ENCODE results near the gene TLK2. TPM values are rescaled to one million over a fixed set of nuclear protein-coding genes. Genes with fewer than 3 reads are reported as not detected.
"Not testable (repeated sequence)": the region's sequence is repeated elsewhere in the genome, so short reads cannot be mapped to it uniquely, and the experiment has no call there.

The TLK2 gene
- total and polyA plus RNA-seq, 8 donors, result 6.2 to 19.3 (median 13.3) TPM

DNA sequence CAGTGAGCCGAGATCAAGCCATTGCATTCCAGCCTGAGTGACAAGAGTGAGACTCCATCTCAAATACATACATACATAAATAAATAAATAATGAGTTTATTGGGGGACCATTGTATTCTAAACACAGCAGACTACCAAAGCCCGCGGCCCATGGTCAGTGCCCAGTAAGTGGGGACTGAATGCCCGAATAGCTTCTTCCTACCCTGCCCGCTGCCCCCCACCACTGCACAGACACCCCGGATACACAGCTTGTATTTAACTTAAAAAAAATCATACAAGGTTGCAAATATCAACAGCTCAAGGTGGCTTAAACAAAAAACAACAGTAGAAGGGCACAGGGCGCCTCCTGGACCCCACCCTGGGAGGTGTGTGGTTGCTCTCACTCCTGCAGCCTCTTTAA lies 22.6 kb upstream of the TLK2 start:
- no peak overlapping the region for H3K27ac ChIP-seq
- no peak overlapping the region for H3K4me3 ChIP-seq
- intact Hi-C loops (cut with DNase I), result no loop called here
- DNase-seq, result no peak
- no peaks in the 10 kb centered on the region for H3K36me3 ChIP-seq
- H3K27me3 ChIP-seq, result no peaks in the 10 kb centered on the region
- no peak for FAIRE-seq
- ATAC-seq, result no peak
- no peaks in the 10 kb centered on the region for H3K9me3 ChIP-seq
- 74 to 90% methylated on average over 7 of the region's 7 CpGs for WGBS, 2 donors
- TF ChIP-seq, protein P1, sequence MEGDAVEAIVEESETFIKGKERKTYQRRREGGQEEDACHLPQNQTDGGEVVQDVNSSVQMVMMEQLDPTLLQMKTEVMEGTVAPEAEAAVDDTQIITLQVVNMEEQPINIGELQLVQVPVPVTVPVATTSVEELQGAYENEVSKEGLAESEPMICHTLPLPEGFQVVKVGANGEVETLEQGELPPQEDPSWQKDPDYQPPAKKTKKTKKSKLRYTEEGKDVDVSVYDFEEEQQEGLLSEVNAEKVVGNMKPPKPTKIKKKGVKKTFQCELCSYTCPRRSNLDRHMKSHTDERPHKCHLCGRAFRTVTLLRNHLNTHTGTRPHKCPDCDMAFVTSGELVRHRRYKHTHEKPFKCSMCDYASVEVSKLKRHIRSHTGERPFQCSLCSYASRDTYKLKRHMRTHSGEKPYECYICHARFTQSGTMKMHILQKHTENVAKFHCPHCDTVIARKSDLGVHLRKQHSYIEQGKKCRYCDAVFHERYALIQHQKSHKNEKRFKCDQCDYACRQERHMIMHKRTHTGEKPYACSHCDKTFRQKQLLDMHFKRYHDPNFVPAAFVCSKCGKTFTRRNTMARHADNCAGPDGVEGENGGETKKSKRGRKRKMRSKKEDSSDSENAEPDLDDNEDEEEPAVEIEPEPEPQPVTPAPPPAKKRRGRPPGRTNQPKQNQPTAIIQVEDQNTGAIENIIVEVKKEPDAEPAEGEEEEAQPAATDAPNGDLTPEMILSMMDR (IDR thresholded peaks at IDR 0.05), result no peak
- H3K4me1 ChIP-seq, result no peaks in the 10 kb centered on the region

DNA sequence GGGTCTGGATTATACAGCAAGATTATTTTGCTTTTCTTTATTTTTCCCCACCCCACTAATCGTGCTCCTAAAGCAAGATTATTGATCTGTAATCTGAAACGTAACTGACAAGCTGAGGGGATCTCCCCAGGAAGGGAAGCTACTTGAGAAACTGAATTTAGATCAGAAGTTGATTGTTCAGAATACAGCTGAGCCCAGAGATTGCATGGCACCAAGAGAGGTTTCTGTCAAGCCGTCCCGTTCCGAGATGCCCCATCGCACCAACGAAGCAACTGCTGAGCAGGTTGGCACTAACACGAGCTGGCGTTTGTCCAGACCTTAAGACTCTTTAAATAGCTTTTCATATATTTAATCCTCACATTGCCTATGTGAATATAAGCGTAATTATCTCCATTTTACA lies 20.1 kb upstream of the TLK2 start:
- H3K27me3 ChIP-seq; H3K9me3 ChIP-seq; H3K4me1 ChIP-seq; H3K27ac ChIP-seq; DNase-seq; FAIRE-seq; ATAC-seq; H3K4me3 ChIP-seq; H3K36me3 ChIP-seq; intact Hi-C loops (cut with DNase I): not testable (repeated sequence)
- 42 to 64% methylated on average over 10 of the region's 10 CpGs for WGBS, 2 donors

DNA sequence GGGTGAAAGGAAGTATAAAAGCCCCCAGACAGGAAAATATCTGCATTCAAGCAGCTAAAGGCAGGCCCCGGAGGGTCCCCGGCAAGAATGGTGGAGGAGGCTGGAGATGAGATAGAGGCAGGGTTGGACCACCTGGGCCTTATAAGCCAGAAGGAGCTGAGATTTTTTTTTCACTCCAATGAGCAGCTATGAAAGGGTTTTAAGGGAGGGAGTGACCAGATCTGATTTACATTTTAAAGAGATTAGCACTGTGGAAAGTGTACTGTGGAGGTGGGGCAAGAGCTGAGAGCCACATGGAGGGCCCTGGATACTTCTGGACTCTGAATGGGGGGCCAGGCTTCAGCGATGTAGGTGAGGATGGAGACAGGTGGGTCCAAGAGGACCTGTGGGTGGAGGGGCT lies 14.2 kb upstream of the TLK2 start:
- intact Hi-C loops (cut with DNase I); FAIRE-seq; H3K9me3 ChIP-seq; ATAC-seq; DNase-seq; H3K36me3 ChIP-seq; H3K4me3 ChIP-seq; H3K4me1 ChIP-seq; H3K27ac ChIP-seq; H3K27me3 ChIP-seq: not testable (repeated sequence)
- WGBS, 2 donors, result 74 to 83% methylated on average over 3 of the region's 3 CpGs

DNA sequence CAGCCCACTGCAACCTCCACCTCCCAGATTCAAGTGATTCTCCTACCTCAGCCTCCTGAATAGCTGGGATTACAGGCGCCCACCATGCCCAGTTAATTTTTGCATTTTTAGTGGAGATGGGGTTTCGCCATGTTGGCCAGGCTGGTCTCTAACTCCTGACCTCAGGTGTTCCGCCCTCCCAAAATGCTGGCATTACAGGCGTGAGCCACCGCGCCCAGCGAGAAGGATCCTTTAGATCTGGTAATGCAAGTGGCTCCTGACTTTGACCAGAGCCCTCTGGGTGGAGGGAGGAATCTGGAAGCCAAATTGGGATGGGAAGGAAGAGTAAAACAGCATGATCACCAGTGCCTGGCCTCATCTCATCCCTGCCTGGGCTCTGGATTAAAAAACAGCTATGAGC lies 13.4 kb upstream of the TLK2 start:
- H3K4me1 ChIP-seq; H3K9me3 ChIP-seq; intact Hi-C loops (cut with DNase I); ATAC-seq; FAIRE-seq; H3K36me3 ChIP-seq; H3K27me3 ChIP-seq; H3K4me3 ChIP-seq; DNase-seq; H3K27ac ChIP-seq: not testable (repeated sequence)
- 91% methylated on average over 7 of the region's 7 CpGs for WGBS, 2 donors

DNA sequence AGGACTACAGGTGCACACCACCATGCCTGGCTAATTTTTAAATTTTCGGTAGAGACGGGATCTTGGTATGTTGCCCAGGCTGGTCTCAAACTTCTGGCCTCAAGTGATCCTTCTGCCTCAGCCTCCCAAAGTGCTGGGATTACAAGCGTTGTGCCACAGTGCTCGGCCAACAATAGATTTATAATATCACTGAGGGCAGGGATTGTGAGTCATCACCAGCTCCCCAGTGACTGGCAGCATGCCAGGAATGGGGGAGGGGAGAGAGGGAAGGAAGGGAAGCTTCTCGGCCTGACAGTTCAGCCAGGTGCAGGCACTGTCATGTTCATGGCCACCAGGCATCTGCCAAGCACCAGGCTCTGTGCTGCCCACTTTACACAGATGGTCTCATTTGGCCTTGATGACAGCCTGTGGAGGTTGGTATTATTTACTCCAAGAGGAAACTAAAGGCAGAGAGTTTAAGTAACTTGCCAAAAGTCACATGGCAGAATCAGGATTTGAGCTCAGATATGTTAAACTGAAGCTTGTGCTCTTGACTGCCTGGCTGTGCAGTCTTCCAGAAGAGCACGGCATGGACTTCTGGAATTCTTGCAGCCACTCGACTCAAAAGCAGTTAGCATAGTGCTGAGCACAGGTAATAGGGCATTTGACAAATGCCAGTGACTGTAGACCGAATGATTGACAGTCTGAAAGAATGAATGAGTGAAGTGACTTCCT lies 7.8 kb upstream of the TLK2 start:
- FAIRE-seq; H3K27me3 ChIP-seq; H3K9me3 ChIP-seq; H3K27ac ChIP-seq; H3K4me3 ChIP-seq; H3K36me3 ChIP-seq; intact Hi-C loops (cut with DNase I); H3K4me1 ChIP-seq: not testable (repeated sequence)
- peak; percentile 49 to 89 (median 78) for DNase-seq
- ATAC-seq, result peak; percentile 73 to 88 (median 82)
- WGBS, 2 donors, result 49 to 54% methylated on average over 5 to 6 of the region's 8 CpGs

DNA sequence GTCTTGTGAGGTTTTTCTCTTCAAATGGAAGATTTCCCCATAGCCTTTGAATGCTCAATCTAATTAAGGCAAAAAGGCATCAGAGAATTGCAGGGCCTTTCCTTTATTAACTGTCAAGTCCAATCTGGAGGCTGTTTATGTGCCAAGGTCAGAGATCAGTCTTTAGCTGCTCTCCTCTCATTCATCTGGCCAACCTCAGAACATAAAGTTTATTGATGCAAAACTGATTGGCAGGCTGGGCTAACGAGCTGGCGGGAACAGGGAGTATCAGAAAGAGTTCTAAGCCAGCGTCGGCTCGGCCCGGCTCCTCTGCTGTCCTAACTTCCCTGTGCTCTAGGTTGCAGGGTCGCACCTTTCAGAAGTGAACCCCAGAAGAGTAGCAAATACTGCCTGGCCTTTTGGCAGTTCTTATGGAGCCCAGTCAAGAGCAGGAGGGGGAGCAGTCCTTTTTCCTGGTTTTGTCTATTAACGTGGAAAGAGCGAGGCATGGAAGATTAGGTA lies 7.2 kb upstream of the TLK2 start:
- ATAC-seq, result peak in 3 of 4 donors; percentile 10 to 43 (median 40)
- H3K4me1 ChIP-seq; H3K27me3 ChIP-seq; H3K9me3 ChIP-seq; intact Hi-C loops (cut with DNase I); FAIRE-seq; H3K27ac ChIP-seq; H3K36me3 ChIP-seq; DNase-seq; H3K4me3 ChIP-seq: not testable (repeated sequence)
- 49 to 53% methylated on average over 9 of the region's 9 CpGs for WGBS, 2 donors

DNA sequence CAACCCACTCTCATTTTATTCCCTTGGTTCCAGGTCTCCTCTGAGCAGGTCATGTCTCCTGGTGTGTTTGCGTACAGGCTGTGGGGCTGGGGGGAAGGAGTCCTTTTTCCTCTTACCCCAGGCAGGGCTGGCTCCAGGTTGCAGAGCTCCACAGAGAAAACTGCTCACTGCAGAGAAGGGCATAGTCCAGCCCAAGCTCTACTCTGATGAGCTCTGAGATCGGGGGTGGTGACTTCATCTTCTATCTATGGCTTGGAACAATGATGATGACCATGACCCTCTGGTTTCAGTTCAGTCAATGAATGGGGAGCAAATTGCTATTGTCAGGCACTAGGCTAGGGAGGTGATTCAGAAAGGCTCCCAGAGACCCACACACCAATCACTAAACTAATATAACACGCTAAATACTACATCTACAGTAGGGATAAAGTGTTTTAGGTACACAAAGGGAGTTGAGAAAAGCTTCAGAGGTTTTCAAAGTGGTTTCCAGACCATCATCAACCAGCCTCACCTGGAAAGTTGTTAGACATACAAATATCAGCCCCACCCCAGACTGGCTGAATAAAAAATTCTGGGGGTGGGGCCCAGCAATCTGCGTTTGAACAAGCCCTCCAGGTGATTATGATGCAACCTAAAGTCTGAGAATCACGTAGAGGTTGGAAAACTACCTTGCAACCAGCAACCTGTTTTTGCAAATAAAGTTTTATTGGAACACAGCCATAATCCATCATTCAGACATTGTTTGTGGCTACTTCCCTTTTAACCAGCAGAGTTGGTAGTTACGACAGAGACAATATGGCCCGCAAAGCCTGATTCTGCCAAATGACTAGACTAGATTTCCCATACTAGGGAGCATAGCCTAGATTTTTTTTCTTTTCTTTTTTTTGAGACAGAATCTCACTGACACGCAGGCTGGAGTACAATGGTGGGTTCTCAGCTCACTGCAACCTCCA lies 5.3 kb upstream of the TLK2 start:
- H3K36me3 ChIP-seq; H3K4me1 ChIP-seq; ATAC-seq; H3K9me3 ChIP-seq; FAIRE-seq; DNase-seq; H3K27me3 ChIP-seq; intact Hi-C loops (cut with DNase I); H3K27ac ChIP-seq; H3K4me3 ChIP-seq: not testable (repeated sequence)
- 87 to 89% methylated on average over 8 of the region's 8 CpGs for WGBS, 2 donors

DNA sequence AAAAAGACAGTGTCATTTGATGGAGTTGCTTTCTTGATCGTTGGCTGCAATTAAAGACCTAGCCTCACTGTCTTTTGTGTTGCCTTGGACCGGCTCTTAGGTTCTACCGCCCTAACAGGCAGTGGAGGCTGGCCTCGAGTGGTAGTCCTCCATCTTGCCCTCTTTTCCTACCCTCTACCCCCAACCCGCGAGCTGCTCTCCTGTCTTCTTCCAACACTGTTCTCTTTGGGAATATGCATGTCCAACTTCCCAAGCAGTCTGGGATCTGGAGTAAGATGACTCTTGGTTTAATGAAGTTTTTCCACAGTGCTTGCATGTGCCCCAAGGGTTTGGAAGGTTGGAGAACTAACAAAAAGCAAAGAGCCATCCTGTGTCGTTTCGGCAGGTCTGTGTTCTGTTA lies 1.5 kb upstream of the TLK2 start:
- Histone ChIP-seq H3K4me1 (peaks cover 7 to 13% (median 10%) of the 10 kb centered on the region in 3 donors), H3K27ac (peak overlapping the region in 1 of 4 donors; percentile 87)
- H3K4me3 ChIP-seq; intact Hi-C loops (cut with DNase I); H3K9me3 ChIP-seq; H3K36me3 ChIP-seq; ATAC-seq; H3K27me3 ChIP-seq; FAIRE-seq: not testable (repeated sequence)
- WGBS, 2 donors, result 88 to 91% methylated on average over 8 of the region's 8 CpGs
- peak in 2 of 6 donors; percentile 2 to 34 for DNase-seq

DNA sequence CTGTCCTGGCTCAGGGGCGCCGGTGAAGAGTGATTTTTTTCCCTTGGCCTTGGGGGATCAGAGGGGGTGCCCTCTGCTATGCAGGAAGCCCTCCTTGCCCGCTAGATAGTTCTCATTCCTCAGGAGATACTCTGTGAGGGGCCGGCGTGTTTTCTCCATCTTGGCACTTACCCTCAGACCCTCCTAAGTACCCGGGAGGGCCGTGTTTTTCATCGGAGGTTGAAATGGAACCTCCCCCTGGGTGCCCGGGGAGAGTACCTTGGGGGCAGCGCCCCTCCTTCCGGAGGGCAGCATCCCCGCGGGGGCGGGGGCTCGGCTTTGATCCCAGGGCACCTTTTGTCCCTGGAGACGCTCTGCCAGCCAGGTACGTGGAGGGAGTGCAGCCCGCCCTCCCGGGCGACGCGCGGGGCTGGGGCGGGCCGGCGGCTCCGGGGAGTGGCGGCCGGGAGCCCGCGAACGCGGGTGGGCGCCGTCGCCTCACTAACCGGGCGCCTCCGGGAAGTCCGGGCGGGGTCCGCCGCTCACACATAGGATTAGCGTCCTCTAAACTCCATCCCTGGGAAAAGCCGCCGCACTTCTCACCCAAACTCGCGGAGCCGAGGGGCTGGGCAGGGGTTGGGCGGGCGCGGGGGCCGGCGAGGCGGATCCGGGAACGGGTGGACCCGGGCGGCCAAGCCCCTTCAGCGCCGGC lies 762 bp upstream of the TLK2 start:
- 1 to 2% methylated on average over 34 to 61 of the region's 61 CpGs for WGBS, 2 donors
- intact Hi-C loops (cut with DNase I); FAIRE-seq; H3K9me3 ChIP-seq; H3K36me3 ChIP-seq; H3K27me3 ChIP-seq: not testable (repeated sequence)
- peaks cover 7 to 13% (median 10%) of the 10 kb centered on the region in 3 donors for H3K4me1 ChIP-seq
- peak overlapping the region; percentile 42 to 87 (median 78) for H3K27ac ChIP-seq
- ATAC-seq (peak; percentile 36 to 45 (median 43)), DNase-seq (peak; percentile 31 to 76 (median 54))
- peak overlapping the region; percentile 42 to 72 (median 65) for H3K4me3 ChIP-seq

DNA sequence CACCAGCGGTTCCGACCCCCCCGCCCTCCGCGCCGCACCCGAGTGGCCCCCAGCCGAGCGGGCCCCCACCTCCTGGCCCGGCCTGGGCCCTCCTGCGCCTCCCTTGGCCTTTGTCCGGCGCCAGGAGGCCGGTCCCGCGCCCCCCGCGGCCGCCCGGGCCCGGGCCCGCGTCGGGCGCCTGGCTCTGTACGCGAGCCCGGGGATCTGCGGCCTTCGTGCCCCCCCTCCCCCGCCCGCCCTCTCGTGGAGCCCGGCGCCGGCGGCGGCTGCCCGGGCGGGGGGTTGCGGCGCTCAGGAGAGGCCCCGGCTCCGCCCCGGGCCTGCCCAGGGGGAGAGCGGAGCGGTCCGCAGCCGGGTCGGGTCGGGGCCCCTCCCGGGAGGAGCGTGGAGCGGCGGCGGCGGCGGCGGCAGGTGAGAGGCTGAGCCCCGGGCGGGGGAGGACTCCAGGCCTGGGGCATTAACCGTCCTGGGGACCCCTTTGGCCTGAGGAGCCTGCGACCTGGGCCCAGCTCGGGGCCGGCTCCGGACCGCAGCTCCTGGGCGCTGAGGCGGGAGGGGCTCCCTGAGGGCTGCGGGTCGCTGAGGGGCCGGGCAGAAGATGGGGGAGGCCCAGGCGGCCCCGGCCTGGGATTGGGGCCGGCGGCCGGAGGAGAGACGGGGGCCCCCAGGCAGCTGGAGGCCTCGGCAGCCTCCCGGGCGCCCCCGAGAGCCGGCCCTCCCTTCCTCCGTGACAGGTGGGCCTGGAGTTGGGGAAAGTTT lies 434 bp downstream of the TLK2 start:
- H3K4me1 ChIP-seq, result peaks cover 7 to 13% (median 10%) of the 10 kb centered on the region in 3 donors
- ATAC-seq (peak; percentile 51 to 66 (median 52)), DNase-seq (peak in 5 of 6 donors; percentile 34 to 77 (median 70))
- 1 to 3% methylated on average over 29 to 84 of the region's 84 CpGs for WGBS, 2 donors
- H3K27me3 ChIP-seq; intact Hi-C loops (cut with DNase I); H3K36me3 ChIP-seq; FAIRE-seq; H3K9me3 ChIP-seq: not testable (repeated sequence)
- peak overlapping the region; percentile 73 to 87 (median 80) for H3K27ac ChIP-seq
- H3K4me3 ChIP-seq, result peak overlapping the region; percentile 48 to 72 (median 65)
